ENCODE data around the gene OXCT1.
"Not testable (repeated sequence)": the region's sequence is repeated elsewhere in the genome, so short reads cannot be mapped to it uniquely, and the experiment has no call there.

Gene OXCT1

GRCh38 chr5:41827792-41828191 is 42.4 kb downstream of the OXCT1 start:
- no peak for DNase-seq (ENCODE audit: low spot score)

DNA sequence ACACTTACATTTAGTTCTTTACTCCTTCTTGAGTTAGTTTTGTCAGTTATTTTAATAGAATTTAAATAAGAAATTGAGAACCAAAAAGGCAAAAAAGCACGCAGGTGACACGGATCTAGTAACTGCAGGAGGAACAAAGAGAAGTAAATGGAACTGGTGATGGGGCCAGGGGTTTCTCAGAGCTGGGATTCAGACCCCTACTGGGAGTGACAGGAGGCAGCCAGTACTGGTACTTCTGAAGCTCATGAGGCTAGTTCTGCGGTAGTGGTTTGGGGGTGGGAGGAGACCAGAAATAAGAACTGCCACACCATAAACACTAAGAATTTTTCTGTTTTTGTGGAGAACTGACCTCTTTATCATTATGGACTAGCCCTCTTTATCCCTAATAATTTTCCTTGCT is 48.2 kb downstream of the OXCT1 start:
- no peak for DNase-seq (ENCODE audit: low spot score)

DNA sequence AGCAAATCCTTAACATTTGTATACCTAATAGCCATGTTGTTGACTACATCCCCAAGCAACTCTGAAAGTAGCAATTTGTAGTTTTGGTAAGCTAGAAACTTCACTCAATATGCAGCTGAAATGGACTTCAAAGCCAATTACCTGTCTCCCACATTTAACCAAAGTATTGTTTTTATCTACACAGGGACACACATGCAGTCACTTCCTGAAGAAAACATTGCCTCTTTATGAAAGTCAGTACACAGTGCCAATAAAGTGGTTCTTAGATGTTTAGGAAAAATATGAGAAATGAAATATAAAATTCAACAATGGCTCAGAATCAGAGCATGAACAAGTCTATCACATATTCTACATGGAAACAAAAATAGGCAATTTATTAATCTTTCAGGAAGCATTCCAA is 49.2 kb downstream of the OXCT1 start:
- DNase-seq (ENCODE audit: low spot score), result no peak

DNA sequence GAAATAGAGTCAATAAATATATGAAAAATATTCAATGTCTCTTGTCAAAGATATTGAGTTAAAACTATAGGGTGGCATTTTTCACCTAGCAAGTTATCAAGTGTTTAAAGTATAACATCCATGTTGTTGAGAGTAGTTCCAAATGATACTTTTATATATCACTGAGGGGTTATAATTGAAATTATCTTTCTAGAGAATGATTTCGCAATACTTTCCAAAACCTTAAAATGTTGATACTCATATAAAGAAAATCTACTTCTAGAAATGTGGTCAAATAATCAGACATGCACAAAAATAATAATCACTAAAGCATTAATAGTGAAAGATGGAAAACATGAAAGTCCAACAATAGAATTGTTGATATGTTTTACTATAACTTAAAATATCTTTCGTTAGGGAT is 50.1 kb downstream of the OXCT1 start:
- no peak for DNase-seq (ENCODE audit: low spot score)

DNA sequence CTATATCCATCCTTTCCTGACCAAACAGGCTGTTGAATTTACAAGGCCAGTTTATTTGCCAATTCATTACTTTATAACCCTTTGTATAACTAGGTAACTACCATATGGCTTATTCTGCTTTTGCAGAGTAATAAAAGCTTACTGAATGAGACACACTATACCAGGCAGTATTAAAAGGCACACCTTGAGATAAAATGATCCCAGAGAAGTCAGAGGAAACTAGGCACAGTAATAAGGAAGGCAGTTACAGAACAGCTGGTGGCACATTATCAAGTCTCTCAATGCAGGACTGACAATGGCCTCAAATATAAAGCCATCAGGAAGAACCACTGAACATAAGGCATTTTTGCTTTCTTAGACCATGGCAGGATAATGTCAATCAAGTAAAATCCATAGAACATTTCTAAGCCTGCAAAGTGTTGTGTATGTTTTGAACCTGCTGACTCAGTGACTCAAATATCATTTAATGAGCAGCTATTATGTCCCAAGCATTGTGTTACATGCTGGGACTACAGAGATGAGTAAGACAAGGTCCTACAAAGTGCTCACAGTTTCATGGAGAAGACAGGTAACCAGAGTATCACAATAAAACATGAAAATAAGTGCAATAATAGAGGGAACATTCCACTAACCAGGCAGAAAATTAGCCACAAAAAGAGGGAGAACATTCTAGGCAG is 52.5 kb downstream of the OXCT1 start:
- no peak for DNase-seq (ENCODE audit: low spot score)

DNA sequence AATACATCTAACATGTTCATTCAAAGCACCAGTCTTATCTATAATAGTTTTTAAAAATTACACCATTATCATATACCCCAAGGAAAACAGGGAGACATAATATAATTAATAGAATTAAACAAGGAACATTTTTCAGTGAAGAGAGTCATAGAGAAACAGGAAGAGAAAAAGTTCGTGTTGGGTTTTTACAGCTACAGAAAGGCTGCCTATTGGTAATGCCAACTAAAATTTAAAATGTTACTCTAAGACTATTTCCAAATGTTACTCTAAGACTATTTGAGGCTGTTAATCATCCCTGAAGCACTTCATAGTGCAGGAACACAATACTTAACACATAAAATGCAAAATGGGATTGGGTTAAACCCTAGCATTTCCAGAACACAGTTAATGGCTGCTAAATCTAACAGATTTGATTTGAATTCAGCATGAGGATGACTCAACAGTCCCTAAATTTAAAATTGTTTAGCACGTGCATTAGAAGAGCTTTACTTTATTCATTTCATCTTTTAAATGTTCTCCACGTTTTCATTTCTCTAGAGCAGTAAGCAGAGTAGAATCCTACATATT is 54.5 kb downstream of the OXCT1 start:
- no peak for DNase-seq (ENCODE audit: low spot score)

GRCh38 chr5:41815261-41815660 is 55.0 kb downstream of the OXCT1 start:
- no peak for DNase-seq (ENCODE audit: low spot score)

GRCh38 chr5:41814306-41814705 is 55.9 kb downstream of the OXCT1 start:
- not testable (repeated sequence) for DNase-seq (ENCODE audit: low spot score)

DNA sequence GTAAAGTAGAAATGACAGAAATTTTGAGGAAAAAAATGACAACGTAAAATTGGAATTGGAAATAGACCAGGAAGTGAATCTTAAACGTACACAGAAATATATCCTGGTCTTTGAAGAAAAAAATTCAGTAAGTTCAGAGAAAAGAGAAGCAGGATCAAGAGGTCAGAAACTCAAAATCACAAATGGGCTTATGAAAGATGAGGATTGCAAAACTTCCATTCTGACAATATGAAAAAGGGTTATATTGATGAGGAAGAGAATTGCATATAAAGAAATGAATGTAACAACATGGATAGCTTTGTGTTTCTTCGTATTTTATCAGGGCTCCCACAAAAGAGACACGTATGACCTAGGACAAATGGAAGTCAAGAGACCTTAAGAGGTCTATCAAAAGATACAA is 58.1 kb downstream of the OXCT1 start:
- no peak for DNase-seq (ENCODE audit: low spot score)

DNA sequence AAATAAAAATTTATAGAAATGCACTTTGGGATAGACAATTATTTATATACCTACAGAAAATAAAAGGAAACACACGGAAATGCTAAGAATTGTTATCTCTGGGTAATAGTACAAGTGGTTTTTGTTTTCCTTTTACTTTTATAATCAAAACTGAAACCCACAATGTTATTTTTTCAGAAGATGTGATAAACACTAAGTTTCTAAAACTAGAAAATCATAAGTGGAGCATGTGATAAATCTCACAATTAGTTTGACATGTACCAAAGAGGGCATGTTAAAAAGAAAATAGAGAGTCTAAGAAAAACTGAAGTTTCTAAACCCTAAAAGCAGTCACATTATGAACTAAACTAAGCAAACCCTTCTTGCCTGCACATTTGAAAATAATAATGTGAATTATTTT is 61.1 kb downstream of the OXCT1 start:
- DNase-seq (ENCODE audit: low spot score), result no peak

DNA sequence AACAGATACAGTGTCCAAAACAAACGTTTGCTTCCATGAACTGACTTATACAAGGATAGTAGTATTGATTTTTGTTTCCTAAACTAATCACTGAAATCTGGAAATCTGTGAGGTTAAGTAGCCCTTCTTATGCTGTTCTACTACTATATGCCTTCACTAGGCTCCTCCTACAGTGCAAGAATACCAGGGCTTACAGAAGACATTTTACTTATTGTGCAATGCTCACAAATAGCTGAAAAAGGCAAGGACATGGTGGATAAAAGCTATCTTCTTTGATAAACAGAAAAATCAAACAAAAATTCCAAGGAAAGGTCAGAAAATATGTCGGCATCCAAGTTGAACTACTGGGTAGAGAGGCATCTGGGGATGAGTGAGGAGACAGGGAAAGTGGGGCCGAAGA is 61.9 kb downstream of the OXCT1 start:
- no peak for DNase-seq (ENCODE audit: low spot score)

DNA sequence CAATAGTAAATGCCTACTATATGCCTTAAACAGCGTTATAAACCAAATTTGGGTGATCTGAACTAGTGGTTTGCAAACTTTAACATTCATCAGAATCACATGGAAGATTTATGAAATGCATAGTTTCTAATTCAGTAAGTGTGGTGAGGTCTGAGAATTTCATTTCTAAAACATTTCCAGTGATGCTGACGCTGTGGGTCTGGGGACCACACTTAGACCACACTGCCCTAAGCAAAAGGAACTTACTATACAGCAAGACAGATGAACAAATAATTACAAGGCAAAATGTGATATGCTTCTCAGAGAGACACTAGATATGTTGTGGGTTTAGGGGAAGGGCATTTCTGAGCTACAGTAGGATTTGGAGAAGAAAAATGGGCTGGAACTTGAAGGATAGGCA is 72.6 kb downstream of the OXCT1 start:
- no peak for DNase-seq (ENCODE audit: low spot score)

GRCh38 chr5:41796061-41796460 is 74.2 kb downstream of the OXCT1 start:
- no peak for DNase-seq (ENCODE audit: low spot score)

- no peak for DNase-seq (ENCODE audit: low spot score)
Measured at GRCh38 chr5:41795125-41795524, 75.1 kb downstream of the OXCT1 start.

DNA sequence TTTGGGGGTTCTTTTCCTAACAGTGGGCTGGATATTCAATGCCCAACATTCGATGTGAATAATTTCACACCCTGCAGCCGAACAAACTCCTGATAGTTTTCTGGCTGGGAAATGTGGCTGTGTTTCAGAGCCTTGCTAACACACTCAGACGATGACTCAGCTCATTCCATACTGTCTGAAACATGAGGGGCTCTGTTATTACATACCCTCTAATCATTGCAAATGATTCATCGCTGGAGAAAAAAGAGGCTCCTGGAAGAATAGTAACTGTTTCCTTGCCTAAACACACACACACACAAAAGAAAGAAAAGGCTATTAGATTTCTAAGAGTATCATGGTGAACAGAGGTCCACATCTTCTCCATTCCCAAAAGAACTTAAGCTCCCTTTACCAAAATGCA is 75.8 kb downstream of the OXCT1 start:
- DNase-seq (ENCODE audit: low spot score), result no peak

DNA sequence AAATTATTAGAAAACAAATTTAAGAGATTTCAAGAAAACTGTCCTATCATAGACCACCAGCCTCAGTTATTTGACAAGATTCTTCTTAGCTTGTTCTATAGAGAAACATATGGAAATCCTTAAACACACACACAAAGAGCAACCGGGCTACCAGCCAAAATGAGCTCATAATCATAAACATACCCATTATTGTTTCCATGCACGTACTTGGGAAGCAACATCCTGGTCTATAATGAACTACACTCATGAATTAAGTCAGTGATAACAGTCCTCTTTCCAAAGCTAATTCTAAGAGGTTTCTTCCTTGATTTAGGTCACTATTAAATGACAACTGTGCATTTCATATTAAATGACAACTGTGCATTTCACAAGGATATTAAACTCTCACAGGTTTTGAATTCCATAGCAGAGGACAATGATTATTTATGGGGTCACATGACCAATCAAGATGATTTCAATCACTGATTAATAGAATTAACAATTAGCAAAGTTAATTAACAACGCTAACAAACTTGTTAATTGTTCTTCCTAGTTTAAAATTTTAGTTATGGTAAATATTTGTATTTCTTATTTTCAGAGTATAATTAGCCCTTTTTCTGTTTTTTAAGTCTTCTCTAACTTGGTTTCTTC is 77.0 kb downstream of the OXCT1 start:
- DNase-seq (ENCODE audit: low spot score), result no peak

DNA sequence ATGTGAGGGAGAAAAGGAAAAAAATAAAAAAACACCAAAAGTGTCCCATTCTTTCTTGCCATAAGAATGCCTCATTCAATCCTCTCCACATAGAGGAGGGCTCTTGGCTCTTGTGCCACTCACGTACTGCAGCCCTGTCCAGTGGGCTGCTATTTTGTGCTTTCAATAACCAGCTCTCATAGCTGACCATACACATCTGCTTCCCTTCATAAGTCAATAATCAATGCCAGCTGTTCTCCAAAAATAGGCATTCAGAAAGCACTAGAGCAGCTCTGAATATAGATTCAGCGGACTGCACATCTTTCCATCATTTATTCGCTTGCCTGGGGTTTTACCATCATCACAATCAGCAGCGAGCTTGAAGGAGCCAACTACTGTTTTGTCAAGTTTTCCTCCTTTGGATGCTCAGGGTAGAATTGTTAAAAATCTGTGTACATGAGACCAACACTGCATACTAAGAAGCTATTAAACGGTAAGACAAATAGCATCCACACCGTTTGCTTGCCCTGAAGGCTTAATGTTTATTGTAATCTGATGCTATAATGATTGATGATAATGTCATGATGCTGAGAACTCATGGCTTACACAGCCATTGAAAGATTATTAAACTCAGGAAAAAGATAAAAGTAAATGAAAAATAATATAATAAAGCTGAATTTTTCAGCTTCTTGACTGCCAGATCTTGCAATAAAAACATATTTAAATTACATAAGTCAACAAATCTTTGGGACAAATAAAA is 80.0 kb downstream of the OXCT1 start:
- DNase-seq (ENCODE audit: low spot score), result no peak

GRCh38 chr5:41789434-41789833 is 80.8 kb downstream of the OXCT1 start:
- no peak for DNase-seq (ENCODE audit: low spot score)

DNA sequence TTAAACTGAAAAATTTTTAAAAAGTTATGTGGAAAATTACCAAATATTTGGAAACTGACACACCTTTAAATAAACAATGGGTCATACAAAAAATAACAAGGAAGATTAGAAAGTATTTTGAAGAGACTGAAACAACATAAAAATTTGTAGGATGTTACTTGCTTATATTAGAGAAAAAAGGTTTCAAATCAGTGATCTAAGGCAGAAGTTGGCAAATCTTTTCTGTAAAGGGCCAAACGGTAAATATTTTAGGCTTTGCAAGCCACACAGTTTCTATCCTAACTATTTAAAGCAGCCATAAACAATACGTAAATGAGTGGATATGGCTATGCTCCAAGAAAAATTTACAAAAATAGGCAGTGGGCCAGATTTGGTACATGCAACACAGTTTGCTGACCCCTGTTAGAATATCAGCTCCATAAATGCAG is 81.3 kb downstream of the OXCT1 start:
- no peak for DNase-seq (ENCODE audit: low spot score)

- DNase-seq (ENCODE audit: low spot score), result no peak
Measured at GRCh38 chr5:41787265-41787664, 83.0 kb downstream of the OXCT1 start.

DNA sequence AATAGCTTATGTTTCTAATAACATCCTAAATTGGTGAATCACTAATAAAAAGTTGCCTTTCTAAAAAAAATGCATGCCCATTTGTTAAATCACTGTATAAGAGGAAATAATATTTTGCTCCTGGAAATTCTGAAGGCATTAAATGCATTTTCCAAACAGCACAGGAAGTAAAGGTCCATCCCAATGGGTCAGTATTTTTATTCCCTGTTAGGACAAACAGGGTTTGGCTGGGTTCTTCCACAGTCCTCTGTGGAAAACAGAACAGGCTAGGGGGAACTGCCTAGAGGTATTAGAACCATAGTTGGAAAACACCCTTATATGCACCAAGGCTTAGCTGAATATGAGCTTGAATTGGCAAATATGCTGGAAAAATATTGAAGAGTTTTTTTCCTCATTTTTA is 85.2 kb downstream of the OXCT1 start:
- no peak for DNase-seq (ENCODE audit: low spot score)

DNA sequence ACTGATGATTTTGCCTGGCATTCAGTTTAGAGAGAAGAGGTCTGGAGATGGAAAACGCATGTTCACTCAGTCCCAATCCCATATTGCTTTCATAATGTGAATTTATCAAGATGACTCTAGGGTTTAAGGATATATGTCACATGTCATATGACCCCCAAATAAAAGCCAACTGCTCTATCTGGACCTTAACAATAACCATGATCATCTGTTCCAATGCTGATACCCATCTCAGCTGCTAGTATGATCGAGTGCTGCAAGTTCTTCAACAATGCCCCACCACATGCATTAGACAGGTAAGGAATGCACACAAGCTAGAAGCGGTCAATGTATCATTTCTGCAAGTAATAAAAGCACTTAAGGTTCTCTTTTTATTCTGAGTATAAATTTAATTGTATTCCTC is 91.8 kb downstream of the OXCT1 start:
- DNase-seq (ENCODE audit: low spot score), result no peak

GRCh38 chr5:41776435-41776834 is 93.8 kb downstream of the OXCT1 start:
- no peak for DNase-seq (ENCODE audit: low spot score)
